Sigmoid colon (tissue), 7 donors: ENCODE measurements around the gene PPFIA2. TPM values are rescaled to one million over a fixed set of nuclear protein-coding genes. Genes with fewer than 3 reads are reported as not detected.

ENCODE experiments used
- DNase-seq: peaks from one replicate; pipeline ENCODE4 v3.0.0-alpha.2; 2019
- H3K27ac ChIP-seq, 4 donors: fragments of 200-600 bp; sonication (generic); one replicate each; pipeline ENCODE4 v1.5.1; 2016 to 2019; ENCODE audit warnings: mild to moderate bottlenecking in 1 of 4
- H3K27me3 ChIP-seq, 3 donors: fragments of 200-600 bp; sonication (generic); one replicate each; pipeline ENCODE4 v1.5.1; 2019; ENCODE audit warnings: mild to moderate bottlenecking in 1 of 3
- H3K36me3 ChIP-seq, 4 donors: fragments of 200-600 bp; sonication (generic); one replicate each; pipeline ENCODE4 v1.5.1; 2016 to 2019
- H3K4me1 ChIP-seq, 4 donors: fragments of 200-600 bp; sonication (generic); one replicate each; pipeline ENCODE4 v1.5.1; 2017 to 2019
- H3K4me3 ChIP-seq, 4 donors: fragments of 200-600 bp; sonication (generic); one replicate each; pipeline ENCODE4 v1.5.1; 2017 to 2019; ENCODE audit warnings: mild to moderate bottlenecking in 2 of 4, moderate library complexity in 1 of 4
- H3K9me3 ChIP-seq, 4 donors: fragments of 200-600 bp in 3 of 4; sonication (generic) in 3 of 4; one replicate each; pipeline versions ENCODE4 v1.5.1 to v1.6.1; 2013 to 2019
- EP300 ChIP-seq, 4 donors: sonication (generic); formaldehyde crosslinking; IDR thresholded peaks; one replicate each; pipeline ENCODE4 v1.6.1; 2017; ENCODE audit warnings: antibody characterized with exemption in 4 of 4
- POLR2A ChIP-seq, 2 donors: fragments of 450-650 bp; IDR thresholded peaks; one replicate each; pipeline ENCODE4 v1.6.1; 2016; ENCODE audit warnings: antibody characterized with exemption in 2 of 2, mild to moderate bottlenecking in 2 of 2, moderate library complexity in 2 of 2
- POLR2AphosphoS5 ChIP-seq, 4 donors: sonication (generic); formaldehyde crosslinking; IDR thresholded peaks; one replicate each; pipeline ENCODE4 v1.6.1; 2017; ENCODE audit warnings: antibody characterized with exemption in 4 of 4
- WGBS, 2 donors: extraction: QIAGEN DNeasy Blood & Tissue Kit; methylation state at CpG; one replicate each; pipeline ENCODE4 v1.1.7; 2013; 5-methylcytosine and 5-hydroxymethylcytosine counted together
- intact Hi-C: fragments of 100-400 bp; cut with DNase I; formaldehyde crosslinking; loops from one replicate; pipeline ENCODE4 v1.15.1; 2023
- polyA plus RNA-seq, 3 donors: library from polyadenylated mRNA; stranded (reverse); fragments of 200-250 nt; gene quantifications; one replicate each; pipeline ENCODE4 v1.2.3, GENCODE V29; 2013
- total RNA-seq, 4 donors: library from RNA; depleted of rRNA; stranded (reverse); fragments of >200 nt; gene quantifications; one replicate each; pipeline ENCODE4 v1.1.0, GENCODE V29; 2016
- TF ChIP-seq, protein P1 (sequence below), 4 experiments: fragments of 450-650 bp in 3 of 4; fragments of 200-600 bp in 1 of 4; IDR thresholded peaks; one replicate each; pipeline ENCODE4 v1.5.1; 2016 to 2019; ENCODE audit warnings: antibody characterized with exemption in 4 of 4, mild to moderate bottlenecking in 3 of 4, moderate library complexity in 2 of 4
- donor health status: healthy with polysubstance abuse.
- donor health status: Bipolar disorder and iron deficiency.
- donor health status: healthy.

Gene PPFIA2
- total and polyA plus RNA-seq, 7 donors: 0.44 to 4.4 (median 2.5) TPM; not detected in 2

DNA sequence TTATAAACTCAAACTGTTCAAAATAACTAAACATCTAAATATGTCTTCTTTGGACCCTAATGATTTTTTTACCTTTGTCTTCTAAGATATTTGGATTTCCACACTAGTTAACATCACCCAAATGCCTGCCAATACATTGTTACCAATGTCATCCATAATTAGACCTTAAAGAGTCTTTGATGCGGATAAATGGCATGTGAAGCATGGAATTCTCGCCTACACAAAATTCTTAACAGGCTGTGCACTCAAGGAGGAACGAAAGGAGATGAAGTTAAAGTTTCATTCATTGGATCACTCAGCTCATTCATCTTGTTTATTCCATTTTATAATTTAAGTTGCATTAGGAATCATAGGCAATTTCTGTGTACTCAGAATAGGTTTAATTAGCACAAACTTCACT lies 461.5 kb downstream of the PPFIA2 start:
- Histone ChIP-seq H3K4me1 (no peaks in the 10 kb centered on the region), H3K4me3 (no peak overlapping the region), H3K27ac (no peak overlapping the region), H3K36me3 (no peaks in the 10 kb centered on the region), H3K9me3 (no peaks in the 10 kb centered on the region), H3K27me3 (no peaks in the 10 kb centered on the region)
- DNase-seq: no peak
- 77 to 84% methylated on average over 3 of the region's 3 CpGs for WGBS, 2 donors
- TF ChIP-seq POLR2AphosphoS5 (IDR thresholded peaks at IDR 0.05) (no peak), POLR2A (IDR thresholded peaks at IDR 0.05) (no peak), EP300 (IDR thresholded peaks at IDR 0.05) (no peak)
- TF ChIP-seq, protein P1, sequence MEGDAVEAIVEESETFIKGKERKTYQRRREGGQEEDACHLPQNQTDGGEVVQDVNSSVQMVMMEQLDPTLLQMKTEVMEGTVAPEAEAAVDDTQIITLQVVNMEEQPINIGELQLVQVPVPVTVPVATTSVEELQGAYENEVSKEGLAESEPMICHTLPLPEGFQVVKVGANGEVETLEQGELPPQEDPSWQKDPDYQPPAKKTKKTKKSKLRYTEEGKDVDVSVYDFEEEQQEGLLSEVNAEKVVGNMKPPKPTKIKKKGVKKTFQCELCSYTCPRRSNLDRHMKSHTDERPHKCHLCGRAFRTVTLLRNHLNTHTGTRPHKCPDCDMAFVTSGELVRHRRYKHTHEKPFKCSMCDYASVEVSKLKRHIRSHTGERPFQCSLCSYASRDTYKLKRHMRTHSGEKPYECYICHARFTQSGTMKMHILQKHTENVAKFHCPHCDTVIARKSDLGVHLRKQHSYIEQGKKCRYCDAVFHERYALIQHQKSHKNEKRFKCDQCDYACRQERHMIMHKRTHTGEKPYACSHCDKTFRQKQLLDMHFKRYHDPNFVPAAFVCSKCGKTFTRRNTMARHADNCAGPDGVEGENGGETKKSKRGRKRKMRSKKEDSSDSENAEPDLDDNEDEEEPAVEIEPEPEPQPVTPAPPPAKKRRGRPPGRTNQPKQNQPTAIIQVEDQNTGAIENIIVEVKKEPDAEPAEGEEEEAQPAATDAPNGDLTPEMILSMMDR (IDR thresholded peaks at IDR 0.05): no peak
- intact Hi-C loops: no loop called here

DNA sequence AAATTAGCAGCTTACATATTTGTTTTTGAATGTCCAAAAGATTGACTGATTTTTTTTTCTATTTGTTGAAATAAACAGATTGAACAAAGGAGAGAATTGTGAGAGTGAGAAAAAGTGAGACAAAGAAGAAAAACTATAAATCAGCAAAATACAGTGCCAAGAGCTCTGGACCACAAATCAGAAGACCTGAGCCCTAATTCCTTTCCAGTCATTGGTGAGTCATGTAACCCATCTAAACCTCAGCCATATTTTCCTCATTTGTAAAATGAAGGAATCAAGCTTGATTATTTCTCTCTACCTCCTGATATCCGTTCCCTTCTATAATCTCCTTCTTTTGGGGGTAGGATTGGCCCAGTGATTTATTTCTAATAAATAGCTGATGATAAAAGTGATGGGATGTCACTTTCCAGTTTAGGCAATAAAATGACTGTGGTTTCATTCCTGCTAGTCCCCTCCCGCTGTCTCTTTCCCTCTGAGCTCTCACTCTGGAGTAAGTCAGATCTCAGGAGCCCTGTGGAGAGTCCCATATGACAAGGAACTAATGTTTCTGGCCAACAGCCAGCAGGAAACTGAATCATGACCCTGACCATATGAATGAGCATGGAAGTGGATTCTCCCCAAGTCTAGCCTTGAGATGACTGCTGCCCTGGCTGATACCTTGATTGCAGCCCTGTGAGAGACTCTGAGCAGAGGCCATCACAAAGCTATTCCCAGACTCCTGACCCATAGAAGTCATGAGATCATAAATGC lies 462.4 kb downstream of the PPFIA2 start:
- Histone ChIP-seq H3K27me3 (no peaks in the 10 kb centered on the region), H3K27ac (no peak overlapping the region), H3K4me1 (no peaks in the 10 kb centered on the region), H3K4me3 (no peak overlapping the region), H3K9me3 (no peaks in the 10 kb centered on the region), H3K36me3 (no peaks in the 10 kb centered on the region)
- DNase-seq: no peak
- TF ChIP-seq POLR2A (IDR thresholded peaks at IDR 0.05): no peak
- TF ChIP-seq EP300 (IDR thresholded peaks at IDR 0.05): no peak
- no peak for TF ChIP-seq POLR2AphosphoS5 (IDR thresholded peaks at IDR 0.05)
- TF ChIP-seq, protein P1 (IDR thresholded peaks at IDR 0.05): no peak
- intact Hi-C loops: no loop called here
- 70 to 80% methylated on average over 2 of the region's 2 CpGs for WGBS, 2 donors

DNA sequence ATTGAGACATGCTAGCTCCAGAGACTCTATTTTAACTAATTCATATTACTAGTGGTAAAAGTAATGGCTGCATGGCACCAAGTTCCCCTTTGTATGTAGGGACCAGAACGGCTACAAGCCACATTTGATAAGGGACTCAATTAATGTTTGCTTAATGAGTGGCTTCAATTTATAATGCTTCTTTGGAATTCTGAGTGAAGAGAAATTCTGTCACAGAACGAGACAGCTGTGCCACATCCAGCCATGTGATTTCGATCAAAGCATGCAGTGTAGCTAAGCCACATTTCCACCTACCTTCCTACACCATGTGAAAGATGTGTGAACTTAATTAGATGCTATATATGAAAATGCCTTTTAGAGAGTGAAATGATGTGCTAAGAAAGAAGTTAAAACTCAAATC lies 463.9 kb downstream of the PPFIA2 start:
- no peak overlapping the region for H3K27ac ChIP-seq
- intact Hi-C loops: no loop called here
- no peaks in the 10 kb centered on the region for H3K27me3 ChIP-seq
- DNase-seq: no peak
- 69 to 82% methylated on average over 3 of the region's 3 CpGs for WGBS, 2 donors
- no peaks in the 10 kb centered on the region for H3K9me3 ChIP-seq
- TF ChIP-seq POLR2AphosphoS5 (IDR thresholded peaks at IDR 0.05) (no peak), EP300 (IDR thresholded peaks at IDR 0.05) (no peak), POLR2A (IDR thresholded peaks at IDR 0.05) (no peak)
- TF ChIP-seq, protein P1 (IDR thresholded peaks at IDR 0.05): no peak
- H3K4me1 ChIP-seq: no peaks in the 10 kb centered on the region
- no peaks in the 10 kb centered on the region for H3K36me3 ChIP-seq
- H3K4me3 ChIP-seq: no peak overlapping the region

DNA sequence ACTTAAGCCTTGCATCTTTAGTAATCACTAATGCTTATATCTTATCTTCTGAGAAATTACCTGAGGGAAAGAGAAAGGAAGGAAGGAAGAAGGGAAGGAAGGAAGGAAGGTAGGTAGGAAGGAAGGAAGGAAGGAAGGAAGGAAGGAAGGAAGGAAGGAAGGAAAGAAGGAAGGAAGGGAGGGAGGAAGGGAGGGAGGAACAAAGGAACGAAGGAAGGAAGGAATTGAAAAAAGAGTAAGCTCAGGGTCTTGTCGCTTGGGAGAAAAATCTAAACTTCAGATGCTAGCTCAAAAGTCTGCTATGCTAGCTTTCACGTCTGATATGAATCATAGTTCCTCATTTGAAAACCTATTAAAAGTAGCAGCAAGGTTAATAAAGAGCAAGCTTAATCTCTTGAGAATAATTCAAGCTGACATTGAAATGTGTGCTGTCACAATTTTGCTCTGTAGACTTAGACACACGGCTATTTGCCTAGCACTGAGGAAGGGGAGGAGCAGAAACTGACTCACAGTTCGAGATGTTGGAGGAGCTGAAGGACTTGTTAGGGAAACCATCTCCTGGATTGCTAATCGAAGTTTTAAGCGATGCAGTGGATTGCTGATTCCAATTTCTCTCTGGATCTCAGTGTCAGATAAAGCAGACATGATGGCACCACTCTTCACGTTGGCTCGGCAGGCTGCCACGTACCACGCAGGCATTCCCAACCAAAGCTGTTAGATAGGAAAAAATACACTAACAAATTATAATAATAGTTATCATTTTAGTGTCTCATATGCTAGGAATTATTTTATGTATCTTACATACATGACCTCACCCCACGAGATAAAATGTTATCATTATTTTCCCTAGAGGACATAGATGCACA lies 464.6 kb downstream of the PPFIA2 start:
- WGBS, 2 donors: 74 to 76% methylated on average over 12 of the region's 12 CpGs
- no peak overlapping the region for H3K27ac ChIP-seq
- intact Hi-C loops: no loop called here

More for the DNA sequence above, 464.6 kb downstream of the PPFIA2 start:
- Histone ChIP-seq H3K27me3 (no peaks in the 10 kb centered on the region), H3K9me3 (no peaks in the 10 kb centered on the region), H3K4me1 (no peaks in the 10 kb centered on the region), H3K36me3 (no peaks in the 10 kb centered on the region), H3K4me3 (no peak overlapping the region)
- no peak for DNase-seq
- TF ChIP-seq POLR2A (IDR thresholded peaks at IDR 0.05) (no peak), EP300 (IDR thresholded peaks at IDR 0.05) (no peak), POLR2AphosphoS5 (IDR thresholded peaks at IDR 0.05) (no peak)
- TF ChIP-seq, protein P1 (IDR thresholded peaks at IDR 0.05): no peak
